Activated CD4-positive, alpha-beta T cell treated with anti-CD3 and anti-CD28 coated beads for 36 hours (primary cell): ENCODE results near the gene EFCC1. TPM values are rescaled to one million over a fixed set of nuclear protein-coding genes. Genes with fewer than 3 reads are reported as not detected.

Experiments used
- ATAC-seq: fragments of 200-7000 bp; cut with Tn5 transposase; one replicate; pipeline ENCODE4 v1.10.0; 2021; ENCODE audit warnings: mild to moderate bottlenecking, moderate library complexity
- CTCF ChIA-PET: fragments of 350-600 bp; sonication (Branson Sonifier 250); formaldehyde crosslinking; loops from one replicate; lab custom pipeline; 2021; ENCODE audit warnings: antibody characterized with exemption; lab: Charles Lee
- POLR2A ChIA-PET: fragments of 350-600 bp; sonication (Branson Sonifier 250); formaldehyde crosslinking; loops from one replicate; lab custom pipeline; 2021; ENCODE audit warnings: antibody characterized with exemption, inconsistent platforms; lab: Charles Lee
- DNase-seq: peaks from one replicate; pipeline ENCODE4 v3.0.0-alpha.2; 2020
- H3K27ac Mint-ChIP-seq: one replicate; pipeline ENCODE4 v1.8.0; 2021; ENCODE audit warnings: mixed read lengths
- H3K27me3 Mint-ChIP-seq: one replicate; pipeline ENCODE4 v1.8.0; 2021; ENCODE audit warnings: mixed read lengths
- H3K36me3 Mint-ChIP-seq: one replicate; pipeline ENCODE4 v1.8.0; 2021; ENCODE audit warnings: low read depth, mixed read lengths
- H3K4me1 Mint-ChIP-seq: one replicate; pipeline ENCODE4 v1.8.0; 2021; ENCODE audit warnings: mixed read lengths
- H3K4me3 Mint-ChIP-seq: one replicate; pipeline ENCODE4 v1.8.0; 2021; ENCODE audit warnings: mild to moderate bottlenecking, moderate library complexity, mixed read lengths
- H3K9me3 Mint-ChIP-seq: one replicate; pipeline ENCODE4 v1.8.0; 2021; ENCODE audit warnings: low read depth, mixed read lengths
- intact Hi-C, 2 experiments: fragments of 100-400 bp; cut with DNase I in 1 of 2; cut with micrococcal nuclease in 1 of 2; formaldehyde crosslinking; loops; one replicate each; pipeline versions ENCODE4 v1.14.2 to v1.15.1; 2022 to 2024; cut with DNase I, micrococcal nuclease
- total RNA-seq, 2 experiments: library from RNA; stranded (reverse); gene quantifications; one replicate each; pipeline ENCODE4 v1.2.3, GENCODE V29; 2021

The EFCC1 gene
- total RNA-seq, 2 experiments from 2014 or later, result 0.19 to 0.39 TPM

DNA sequence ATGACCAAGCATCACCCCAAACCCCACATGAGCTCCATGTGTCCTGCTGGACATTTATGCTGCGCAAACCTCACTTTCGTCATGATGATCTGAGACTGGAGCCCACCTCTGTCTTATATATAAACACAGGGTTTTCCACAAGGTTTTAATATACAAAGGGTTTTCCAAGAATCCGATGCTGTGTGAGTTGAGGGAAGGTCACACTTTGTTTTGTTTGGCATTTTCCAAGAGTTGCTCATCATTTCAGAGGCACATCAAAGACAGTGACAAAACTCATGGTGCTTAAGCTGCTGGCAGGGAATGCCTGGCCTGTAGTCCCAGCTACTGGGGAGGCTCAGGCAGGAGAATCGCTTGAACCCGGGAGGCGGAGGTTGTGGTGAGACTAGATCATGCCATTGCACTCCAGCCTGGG lies 20.0 kb downstream of the EFCC1 start:
- Mint-ChIP-seq H3K4me1 (peaks cover 24% of the 10 kb centered on the region), H3K36me3 (no peaks in the 10 kb centered on the region), H3K27me3 (no peaks in the 10 kb centered on the region), H3K27ac (no peak overlapping the region), H3K9me3 (no peaks in the 10 kb centered on the region), H3K4me3 (no peak overlapping the region)
- intact Hi-C loops, result no loop called here
- POLR2A ChIA-PET, result no interaction called here
- DNase-seq (no peak), ATAC-seq (no peak)
- CTCF ChIA-PET, result interaction anchor here (0.8 to 2.5 kb wide), 2 partner anchors 33 to 225 kb away, joined by 5 to 11 read pairs; no protein-coding TSS in a partner anchor

DNA sequence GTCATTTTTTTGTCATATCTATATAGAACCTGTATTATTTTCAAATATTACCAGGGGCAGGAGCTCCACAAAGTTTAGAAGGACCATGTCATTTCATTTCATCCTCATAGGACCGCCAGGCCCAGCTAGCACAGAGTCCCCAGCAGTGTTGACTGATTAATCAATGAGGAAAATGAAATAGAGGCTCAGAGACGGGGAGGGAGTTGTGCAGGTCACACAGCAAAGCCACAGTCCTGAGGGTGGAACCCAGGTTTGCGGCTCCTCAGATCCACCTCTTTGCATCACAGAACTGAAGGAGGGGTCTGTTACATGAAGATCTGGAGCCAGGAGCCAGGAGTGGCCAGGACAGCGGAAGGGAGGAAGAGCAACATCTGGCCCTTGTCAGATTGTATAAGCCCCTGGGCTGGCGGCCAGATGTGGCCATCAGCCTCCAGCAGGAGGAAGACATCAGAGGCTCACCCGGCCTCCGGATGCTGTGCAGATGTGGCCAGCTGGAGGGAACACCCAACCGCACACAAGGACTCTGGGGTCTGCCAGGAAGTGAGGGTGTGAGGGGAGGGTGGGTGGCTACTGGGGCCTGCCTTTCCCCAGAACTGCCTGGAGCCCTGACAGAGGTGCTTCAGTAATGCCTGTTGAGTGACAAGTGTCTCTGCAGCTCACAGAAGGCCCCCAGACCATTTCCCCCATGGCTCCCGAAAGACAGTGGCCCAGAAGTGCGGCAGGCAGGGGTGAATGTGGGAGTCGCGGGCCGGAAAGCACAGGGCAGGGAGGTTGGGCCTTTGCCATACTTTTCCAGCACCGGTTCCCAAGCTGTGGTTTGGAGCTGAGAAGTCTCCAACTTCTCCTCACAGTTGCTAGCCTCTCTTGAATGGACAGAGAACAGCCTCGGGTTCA lies 21.3 kb downstream of the EFCC1 start:
- POLR2A ChIA-PET, result no interaction called here
- CTCF ChIA-PET, result interaction anchor here (0.6 to 2.5 kb wide), 5 partner anchors 9 to 223 kb away, joined by 3 to 11 read pairs (median 4); no protein-coding TSS in a partner anchor
- intact Hi-C loops, result no loop called here
- Mint-ChIP-seq H3K4me3 (no peak overlapping the region), H3K9me3 (no peaks in the 10 kb centered on the region), H3K27ac (no peak overlapping the region), H3K4me1 (peaks cover 21% of the 10 kb centered on the region), H3K27me3 (no peaks in the 10 kb centered on the region), H3K36me3 (no peaks in the 10 kb centered on the region)
- DNase-seq, result no peak
- ATAC-seq, result no peak

GRCh38 chr3:129023008-129023358 lies 21.9 kb downstream of the EFCC1 start:
- POLR2A ChIA-PET, result no interaction called here
- ATAC-seq (no peak), DNase-seq (no peak)
- H3K27me3 Mint-ChIP-seq, result no peaks in the 10 kb centered on the region
- no peak overlapping the region for H3K27ac Mint-ChIP-seq
- no peaks in the 10 kb centered on the region for H3K36me3 Mint-ChIP-seq
- CTCF ChIA-PET, result interaction anchor here (0.6 to 2.5 kb wide), 4 partner anchors 10 to 139 kb away, joined by 3 to 11 read pairs (median 4); no protein-coding TSS in a partner anchor
- no peak overlapping the region for H3K4me3 Mint-ChIP-seq
- intact Hi-C loops, result no loop called here
- H3K4me1 Mint-ChIP-seq, result peaks cover 15% of the 10 kb centered on the region
- no peaks in the 10 kb centered on the region for H3K9me3 Mint-ChIP-seq

- ATAC-seq, result no peak
- POLR2A ChIA-PET, result no interaction called here
Measured at GRCh38 chr3:129023909-129024308, 22.8 kb downstream of the EFCC1 start.

GRCh38 chr3:129025108-129025507 lies 24.0 kb downstream of the EFCC1 start:
- Mint-ChIP-seq H3K4me3 (no peak overlapping the region), H3K27ac (no peak overlapping the region), H3K36me3 (no peaks in the 10 kb centered on the region), H3K4me1 (peaks cover 12% of the 10 kb centered on the region), H3K27me3 (no peaks in the 10 kb centered on the region), H3K9me3 (no peaks in the 10 kb centered on the region)
- POLR2A ChIA-PET, result interaction anchor here (3.2 kb wide), 1 partner anchor 8 kb away, joined by 19 read pairs; no protein-coding TSS in a partner anchor
- DNase-seq (no peak), ATAC-seq (no peak)
- intact Hi-C loops, result no loop called here
- CTCF ChIA-PET, result interaction anchor here (0.6 to 4.1 kb wide), 5 partner anchors 9 to 54 kb away, joined by 3 to 62 read pairs (median 3); no protein-coding TSS in a partner anchor

More at GRCh38 chr3:129023909-129024308, 22.8 kb downstream of the EFCC1 start:
- no peak for DNase-seq
- Mint-ChIP-seq H3K27ac (no peak overlapping the region), H3K36me3 (no peaks in the 10 kb centered on the region), H3K9me3 (no peaks in the 10 kb centered on the region), H3K27me3 (no peaks in the 10 kb centered on the region), H3K4me3 (no peak overlapping the region), H3K4me1 (peaks cover 12% of the 10 kb centered on the region)
- CTCF ChIA-PET, result interaction anchor here (1.4 kb wide), 1 partner anchor 138 kb away, joined by 3 read pairs; no protein-coding TSS in a partner anchor
- intact Hi-C loops, result no loop called here

- Mint-ChIP-seq H3K9me3 (no peaks in the 10 kb centered on the region), H3K4me1 (peaks cover 12% of the 10 kb centered on the region), H3K36me3 (no peaks in the 10 kb centered on the region), H3K27me3 (no peaks in the 10 kb centered on the region), H3K4me3 (peak overlapping the region; percentile 72), H3K27ac (peak overlapping the region; percentile 81)
- ChIA-PET CTCF (interaction anchor here (0.6 to 4.1 kb wide), 13 partner anchors 10 to 221 kb away, joined by 3 to 62 read pairs (median 4); no protein-coding TSS in a partner anchor), POLR2A (interaction anchor here (1.4 to 3.2 kb wide), 3 partner anchors 9 to 97 kb away, joined by 3 to 19 read pairs (median 4); no protein-coding TSS in a partner anchor)
- ATAC-seq (no peak), DNase-seq (no peak)
- intact Hi-C loops, result loop anchor here (2.0 kb wide), 2 partner anchors 31 to 289 kb away; partner anchors contain the start of gene CFAP92 (in 2 of the 2)
Measured at GRCh38 chr3:129025691-129026435, 24.8 kb downstream of the EFCC1 start.

DNA sequence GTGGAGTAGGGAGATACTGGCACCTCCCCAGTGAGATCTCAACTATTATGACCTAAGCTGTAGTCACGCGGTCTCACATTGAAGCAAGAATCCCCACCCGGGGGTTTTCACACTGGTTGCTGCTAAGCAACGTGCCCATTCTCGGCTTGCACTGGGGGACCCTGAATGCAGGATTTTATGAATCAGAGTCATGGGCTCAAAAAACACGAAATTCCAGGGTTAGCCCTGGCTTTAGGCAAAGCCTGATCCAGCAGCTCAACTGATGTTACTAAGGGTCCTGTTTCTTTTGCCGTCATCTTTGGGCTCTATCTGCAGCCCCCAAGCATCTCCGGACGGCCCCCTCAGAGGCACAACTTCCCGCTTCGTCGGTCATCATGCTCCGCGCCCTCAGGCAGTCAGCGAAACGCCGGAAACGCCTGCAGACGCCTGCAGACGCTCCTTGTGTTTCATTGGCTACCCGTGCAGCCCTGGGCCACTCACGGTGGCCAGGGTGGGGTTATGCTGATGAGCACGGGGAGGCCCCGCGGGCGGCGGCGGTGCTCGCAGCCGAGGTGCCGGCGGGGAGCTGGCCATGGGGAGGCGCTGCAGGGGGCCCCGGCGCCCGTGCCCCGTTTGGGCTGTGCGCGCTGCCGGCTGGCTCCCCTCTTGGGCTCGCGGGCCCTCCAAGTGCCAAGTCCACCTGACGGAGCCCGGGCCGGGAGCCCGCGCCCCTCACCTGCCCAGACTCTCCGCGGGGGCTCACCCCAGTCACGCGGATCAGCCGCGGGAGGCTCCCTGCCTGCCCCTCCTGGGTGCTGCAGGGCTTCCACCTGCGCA lies 25.8 kb downstream of the EFCC1 start:
- peak; percentile 96 for DNase-seq
- ChIA-PET CTCF (interaction anchor here (0.6 to 4.1 kb wide), 21 partner anchors 10 to 220 kb away, joined by 3 to 62 read pairs (median 5); no protein-coding TSS in a partner anchor), POLR2A (interaction anchor here (0.6 to 3.2 kb wide), 8 partner anchors 10 to 290 kb away, joined by 3 to 19 read pairs (median 4); a partner anchor contains a TSS)
- Mint-ChIP-seq H3K27me3 (no peaks in the 10 kb centered on the region), H3K4me1 (peaks cover 12% of the 10 kb centered on the region), H3K27ac (peak overlapping the region; percentile 81), H3K36me3 (no peaks in the 10 kb centered on the region), H3K9me3 (no peaks in the 10 kb centered on the region), H3K4me3 (peak overlapping the region; percentile 72)
- ATAC-seq, result peak; percentile 100
- intact Hi-C loops, result loop anchor here (1.0 to 2.0 kb wide), 11 partner anchors 26 to 377 kb away; partner anchors contain the start of genes CFAP92 (in 2 of the 2), ISY1 (in 2 of the 2), ACAD9 (in 1 of the 2) and COPG1 (in 1 of the 2)

GRCh38 chr3:129027544-129027880 lies 26.4 kb downstream of the EFCC1 start:
- peak overlapping the region; percentile 72 for H3K4me3 Mint-ChIP-seq
- ChIA-PET CTCF (interaction anchor here (0.6 to 4.1 kb wide), 23 partner anchors 9 to 395 kb away, joined by 3 to 62 read pairs (median 4); no protein-coding TSS in a partner anchor), POLR2A (interaction anchor here (0.6 to 3.2 kb wide), 7 partner anchors 11 to 289 kb away, joined by 3 to 19 read pairs (median 4); a partner anchor contains a TSS)
- intact Hi-C loops, result loop anchor here (1.0 to 2.0 kb wide), 11 partner anchors 26 to 377 kb away; partner anchors contain the start of genes CFAP92 (in 2 of the 2), ISY1 (in 2 of the 2), ACAD9 (in 1 of the 2) and COPG1 (in 1 of the 2)
- H3K27me3 Mint-ChIP-seq, result no peaks in the 10 kb centered on the region
- H3K9me3 Mint-ChIP-seq, result no peaks in the 10 kb centered on the region
- no peaks in the 10 kb centered on the region for H3K36me3 Mint-ChIP-seq
- no peak overlapping the region for H3K27ac Mint-ChIP-seq
- H3K4me1 Mint-ChIP-seq, result peaks cover 12% of the 10 kb centered on the region
- ATAC-seq (no peak), DNase-seq (no peak)

GRCh38 chr3:129028866-129029265 lies 27.8 kb downstream of the EFCC1 start:
- peaks cover 12% of the 10 kb centered on the region for H3K4me1 Mint-ChIP-seq
- ChIA-PET POLR2A (no interaction called here), CTCF (interaction anchor here (0.6 to 2.3 kb wide), 4 partner anchors 13 to 1721 kb away, joined by 3 to 13 read pairs (median 6); no protein-coding TSS in a partner anchor)
- no peak for DNase-seq
- no peaks in the 10 kb centered on the region for H3K36me3 Mint-ChIP-seq
- H3K27me3 Mint-ChIP-seq, result no peaks in the 10 kb centered on the region
- H3K4me3 Mint-ChIP-seq, result no peak overlapping the region
- H3K9me3 Mint-ChIP-seq, result no peaks in the 10 kb centered on the region
- no peak overlapping the region for H3K27ac Mint-ChIP-seq
- intact Hi-C loops, result no loop called here
- no peak for ATAC-seq

DNA sequence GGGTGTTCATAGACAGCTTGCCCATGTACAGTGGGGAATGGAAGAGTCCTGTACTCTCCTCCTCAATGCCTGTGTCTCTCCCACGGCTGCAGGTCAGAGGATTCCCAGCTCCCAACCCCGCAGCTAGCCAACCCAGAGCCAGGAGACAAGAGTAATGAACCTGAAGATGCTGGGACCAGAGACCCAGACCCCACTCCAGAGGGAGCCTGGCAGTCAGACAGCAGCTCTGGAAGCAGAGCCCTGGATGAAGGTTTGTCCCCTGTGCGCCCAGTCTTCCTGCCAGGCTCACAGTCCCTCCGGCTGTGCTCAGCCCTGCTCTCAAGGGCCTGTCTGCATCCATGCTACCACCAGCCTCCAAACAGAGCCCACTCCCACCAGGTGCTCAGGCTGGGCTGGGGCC lies 29.5 kb downstream of the EFCC1 start:
- Mint-ChIP-seq H3K9me3 (no peaks in the 10 kb centered on the region), H3K27ac (no peak overlapping the region), H3K4me3 (no peak overlapping the region), H3K36me3 (no peaks in the 10 kb centered on the region), H3K4me1 (peaks cover 18% of the 10 kb centered on the region), H3K27me3 (no peaks in the 10 kb centered on the region)
- ChIA-PET POLR2A (interaction anchor here (0.5 to 0.8 kb wide), 3 partner anchors 14 to 878 kb away, joined by 3 to 4 read pairs (median 3); no protein-coding TSS in a partner anchor), CTCF (interaction anchor here (0.5 to 2.6 kb wide), 6 partner anchors 14 to 60 kb away, joined by 3 to 13 read pairs (median 9); no protein-coding TSS in a partner anchor)
- DNase-seq (no peak), ATAC-seq (no peak)
- intact Hi-C loops, result no loop called here
